ENCODE measurements around the gene KCNN1. TPM values are rescaled to one million over a fixed set of nuclear protein-coding genes. Genes with fewer than 3 reads are reported as not detected.

Gene KCNN1
- total and polyA plus RNA-seq, 2 of the 4 experiments (the other 2 are of a cell fraction), result 0.09 TPM; not detected in 1

GRCh38 chr19:17963936-17964691, 2.8 kb upstream of the KCNN1 start:
- POLR2A ChIA-PET (ENCODE audit: unreplicated experiment), result no interaction called here
- no peaks in the 10 kb centered on the region for H4K20me1 ChIP-seq (ENCODE audit: insufficient read depth, low read length)
- H3K56ac ChIP-seq (ENCODE audit: extremely low read depth, insufficient read depth, low read length), result no peak overlapping the region
- 0% methylated on average over 1 of the region's 13 CpGs; no CpG with 5 or more reads in 1 of the 2 experiments for WGBS, 2 experiments (ENCODE audit: extremely low coverage in 2 of 2, insufficient read length in 1 of 2)
- H2AFZ ChIP-seq (replicated peaks; ENCODE audit: low read length, poor library complexity), result no peak overlapping the region
- H3K4ac ChIP-seq (ENCODE audit: low read depth, low read length), result no peak overlapping the region
- dilution Hi-C loops (cut with HindIII; ENCODE audit: low sequenced_read_pairs, unreplicated experiment) (no loop called here), in situ Hi-C loops (cut with MboI; ENCODE audit: low sequenced_read_pairs) (no loop called here), intact Hi-C loops (cut with micrococcal nuclease) (no loop called here)
- H3K79me1 ChIP-seq (ENCODE audit: low read depth in 1 of 2, low read length in 2 of 2), result no peaks in the 10 kb centered on the region
- H3K9me1 ChIP-seq (ENCODE audit: insufficient read depth, low read length), result no peaks in the 10 kb centered on the region
- no peak overlapping the region for H2BK20ac ChIP-seq (ENCODE audit: low read depth, low read length)
- H3K9ac ChIP-seq (ENCODE audit: low read depth, low read length), result no peak overlapping the region
- DNase-seq (no peak), ATAC-seq (ENCODE audit: low read depth) (no peak)
- H3K4me2 ChIP-seq (ENCODE audit: low read depth, low read length), result no peak overlapping the region
- H3K23ac ChIP-seq (ENCODE audit: low read depth, low read length), result no peak overlapping the region
- H4K91ac ChIP-seq (ENCODE audit: insufficient read depth, low read depth, low read length), result no peak overlapping the region
- CTCF ChIA-PET, result interaction anchor here (0.7 to 0.8 kb wide), 2 partner anchors 26 to 33 kb away, joined by 3 read pairs; no protein-coding TSS in a partner anchor
- no peak overlapping the region for H3K14ac ChIP-seq (replicated peaks; ENCODE audit: low read depth, low read length)
- no peak overlapping the region for H2AK5ac ChIP-seq (ENCODE audit: low read depth, low read length)
- H2BK120ac ChIP-seq (ENCODE audit: low read depth, low read length), result no peak overlapping the region
- H3K18ac ChIP-seq (ENCODE audit: low read depth, low read length), result no peak overlapping the region
- TF ChIP-seq RCOR1 (IDR thresholded peaks at IDR 0.05; ENCODE audit: insufficient replicate concordance, low read length), result no peak
- no peak for TF ChIP-seq BHLHE40 (IDR thresholded peaks at IDR 0.05; ENCODE audit: low read depth, low read length)
- TF ChIP-seq MAFK (IDR thresholded peaks at IDR 0.05; ENCODE audit: low read depth, low read length), result no peak
- no peak for TF ChIP-seq RFX5 (IDR thresholded peaks at IDR 0.05; ENCODE audit: low read depth, low read length)
- TF ChIP-seq FOS (IDR thresholded peaks at IDR 0.05; ENCODE audit: low read depth, low read length), result no peak
- BruUV-seq (replicated peaks), result no TSS peak
- H3K4me3 ChIP-seq (ENCODE audit: insufficient read depth, low read depth, low read length), result no peak overlapping the region
- H3K27ac ChIP-seq (ENCODE audit: insufficient read depth, low read length), result no peak overlapping the region
- no peak overlapping the region for H2BK5ac ChIP-seq (ENCODE audit: low read depth, low read length, poor library complexity, severe bottlenecking)
- no peak overlapping the region for H4K8ac ChIP-seq (ENCODE audit: low read depth in 2 of 2, low read length in 2 of 2)
- peaks cover 60% of the 10 kb centered on the region for H3K27me3 ChIP-seq (ENCODE audit: control insufficient read depth, insufficient read depth, low read length)
- H3K9me3 ChIP-seq (ENCODE audit: control insufficient read depth, insufficient read depth, low read length), result peaks cover 3% of the 10 kb centered on the region; the same call in 1 of the 2 replicates
- no peak overlapping the region for H2BK15ac ChIP-seq (ENCODE audit: low read depth, low read length)
- no peak overlapping the region for H2AK9ac ChIP-seq (replicated peaks; ENCODE audit: low read depth, low read length, poor library complexity)
- H4K5ac ChIP-seq (ENCODE audit: low read depth, low read length), result no peak overlapping the region
- no peaks in the 10 kb centered on the region for H3K36me3 ChIP-seq (ENCODE audit: control insufficient read depth, insufficient read depth, low read length)
- H3K4me1 ChIP-seq (ENCODE audit: control insufficient read depth, insufficient read depth, low read length), result no peaks in the 10 kb centered on the region

Measured in IMR-90 (cell line).